Endothelial cell of umbilical vein (primary cell): ENCODE data around the gene NUAK1.

Experiments used
- EZH2 ChIP-seq: IDR thresholded peaks from 2 replicates; pipeline ENCODE4 v1.6.1; 2012; ENCODE audit warnings: borderline replicate concordance, low read depth, mild to moderate bottlenecking, moderate library complexity, low read length, inconsistent platforms; ENCODE audit not compliant: severe bottlenecking
- FOS ChIP-seq: IDR thresholded peaks from 2 replicates; pipeline ENCODE4 v1.6.1; 2011; ENCODE audit warnings: mild to moderate bottlenecking, low read length, moderate library complexity, borderline replicate concordance; ENCODE audit not compliant: insufficient read depth
- GATA2 ChIP-seq: IDR thresholded peaks from 2 replicates; pipeline ENCODE4 v1.7.0; 2011; ENCODE audit warnings: low read depth, mild to moderate bottlenecking, moderate library complexity, mixed read lengths, low read length; ENCODE audit not compliant: insufficient read length, insufficient read depth
- POLR2A ChIP-seq: IDR thresholded peaks from 2 replicates; pipeline ENCODE4 v1.6.1; 2012; ENCODE audit warnings: low read depth, mild to moderate bottlenecking, control low read depth, low read length
- POLR2AphosphoS5 ChIP-seq: IDR thresholded peaks from 2 replicates; pipeline ENCODE4 v1.6.1; 2012; ENCODE audit warnings: low read depth, mild to moderate bottlenecking, control low read depth, low read length, moderate library complexity; ENCODE audit not compliant: insufficient read depth
- TF ChIP-seq, protein P1 (sequence below), 2 donors: IDR thresholded peaks; 1 replicate in 1 of 2; 2 replicates in 1 of 2; pipeline ENCODE4 v1.5.1; 2011; ENCODE audit warnings: low read length in 2 of 2, mild to moderate bottlenecking in 2 of 2, moderate library complexity in 2 of 2, control low read depth in 1 of 2, inconsistent platforms in 1 of 2, low read depth in 1 of 2; ENCODE audit not compliant: insufficient read depth in 1 of 2; ENCODE audit errors: extremely low read depth in 1 of 2
- TF ChIP-seq, protein P2 (sequence below): IDR thresholded peaks from 2 replicates; pipeline ENCODE4 v1.6.1; 2011; ENCODE audit not compliant: insufficient read depth, insufficient read length

DNA sequence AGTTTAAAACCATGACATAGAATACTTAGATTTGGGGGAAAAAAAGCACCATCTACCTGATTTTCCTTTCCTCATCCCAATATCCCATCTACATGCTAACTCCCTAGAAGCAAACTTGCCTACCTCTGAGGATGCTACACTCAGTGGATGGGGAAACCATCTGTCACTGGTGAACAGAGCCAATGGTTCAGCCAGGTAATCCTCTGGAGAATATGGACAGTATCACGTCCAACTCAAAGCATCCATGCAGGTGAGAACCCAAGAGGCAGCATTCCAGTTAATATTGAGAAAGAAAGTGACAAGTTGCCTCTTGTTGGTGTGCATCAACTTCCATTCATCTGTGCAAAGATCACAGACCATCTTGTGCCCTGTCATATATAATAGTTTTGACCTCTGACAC is 73.2 kb downstream of the NUAK1 start:
- TF ChIP-seq, protein P1, sequence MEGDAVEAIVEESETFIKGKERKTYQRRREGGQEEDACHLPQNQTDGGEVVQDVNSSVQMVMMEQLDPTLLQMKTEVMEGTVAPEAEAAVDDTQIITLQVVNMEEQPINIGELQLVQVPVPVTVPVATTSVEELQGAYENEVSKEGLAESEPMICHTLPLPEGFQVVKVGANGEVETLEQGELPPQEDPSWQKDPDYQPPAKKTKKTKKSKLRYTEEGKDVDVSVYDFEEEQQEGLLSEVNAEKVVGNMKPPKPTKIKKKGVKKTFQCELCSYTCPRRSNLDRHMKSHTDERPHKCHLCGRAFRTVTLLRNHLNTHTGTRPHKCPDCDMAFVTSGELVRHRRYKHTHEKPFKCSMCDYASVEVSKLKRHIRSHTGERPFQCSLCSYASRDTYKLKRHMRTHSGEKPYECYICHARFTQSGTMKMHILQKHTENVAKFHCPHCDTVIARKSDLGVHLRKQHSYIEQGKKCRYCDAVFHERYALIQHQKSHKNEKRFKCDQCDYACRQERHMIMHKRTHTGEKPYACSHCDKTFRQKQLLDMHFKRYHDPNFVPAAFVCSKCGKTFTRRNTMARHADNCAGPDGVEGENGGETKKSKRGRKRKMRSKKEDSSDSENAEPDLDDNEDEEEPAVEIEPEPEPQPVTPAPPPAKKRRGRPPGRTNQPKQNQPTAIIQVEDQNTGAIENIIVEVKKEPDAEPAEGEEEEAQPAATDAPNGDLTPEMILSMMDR (IDR thresholded peaks at IDR 0.05; ENCODE audit: extremely low read depth in 1 of 2, insufficient read depth in 1 of 2, low read depth in 1 of 2, low read length in 2 of 2), result no peak
- TF ChIP-seq EZH2 (no peak), POLR2A (no peak), FOS (no peak), GATA2 (no peak), POLR2AphosphoS5 (no peak)
- TF ChIP-seq, protein P2, sequence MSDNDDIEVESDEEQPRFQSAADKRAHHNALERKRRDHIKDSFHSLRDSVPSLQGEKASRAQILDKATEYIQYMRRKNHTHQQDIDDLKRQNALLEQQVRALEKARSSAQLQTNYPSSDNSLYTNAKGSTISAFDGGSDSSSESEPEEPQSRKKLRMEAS, result no peak
